Caco-2 (cell line): ENCODE results near the gene LPAR4. TPM values are rescaled to one million over a fixed set of nuclear protein-coding genes. Genes with fewer than 3 reads are reported as not detected.

ENCODE experiments used
- BruUV-seq: library from RNA; stranded (reverse); fragments of 400-500 nt; replicated peaks from 2 replicates; lab custom pipeline; 2021; lab: Mats Ljungman, UMichigan
- CTCF ChIA-PET: fragments of 300-600 bp; sonication (Branson Sonifier 250); formaldehyde crosslinking; loops from one replicate; lab custom pipeline; 2022; ENCODE audit warnings: antibody characterized with exemption; lab: Charles Lee
- POLR2A ChIA-PET: fragments of 300-600 bp; sonication (Branson Sonifier 250); formaldehyde crosslinking; loops from one replicate; lab custom pipeline; 2022; ENCODE audit warnings: antibody characterized with exemption; lab: Charles Lee
- DNase-seq, 2 experiments: peaks; one replicate each; pipeline versions ENCODE4 v3.0.0 to v3.0.0-alpha.2; 2020 to 2022
- H3K27me3 ChIP-seq: replicated peaks from 2 replicates; pipeline ENCODE4 v1.6.0; 2011; ENCODE audit warnings: low read length; ENCODE audit not compliant: control insufficient read depth, insufficient read depth
- H3K36me3 ChIP-seq: 2 replicates; pipeline ENCODE4 v1.5.1; 2011; ENCODE audit warnings: low read length; ENCODE audit not compliant: control insufficient read depth, insufficient read depth
- H3K4me1 ChIP-seq: fragments of 250-450 bp; sonication (Bioruptor Pico); 2 replicates; pipeline ENCODE4 v1.5.1; 2020; ENCODE audit warnings: mild to moderate bottlenecking
- H3K4me3 ChIP-seq: 2 replicates; pipeline ENCODE4 v1.5.1; 2011; ENCODE audit warnings: low read depth, mild to moderate bottlenecking, control low read depth, low read length
- H3K9me3 ChIP-seq: fragments of 250-450 bp; sonication (Bioruptor Pico); 2 replicates; pipeline ENCODE4 v1.5.1; 2020; ENCODE audit warnings: mild to moderate bottlenecking, moderate library complexity
- H3K27ac Mint-ChIP-seq: one replicate; pipeline ENCODE4 v1.8.0; 2022; ENCODE audit warnings: mixed read lengths; ENCODE audit not compliant: unreplicated experiment
- H3K27me3 Mint-ChIP-seq: one replicate; pipeline ENCODE4 v1.8.0; 2022; ENCODE audit warnings: mixed read lengths; ENCODE audit not compliant: insufficient read depth, unreplicated experiment
- H3K36me3 Mint-ChIP-seq: one replicate; pipeline ENCODE4 v1.8.0; 2022; ENCODE audit warnings: mild to moderate bottlenecking, mixed read lengths; ENCODE audit not compliant: insufficient read depth, unreplicated experiment
- H3K4me1 Mint-ChIP-seq: one replicate; pipeline ENCODE4 v1.8.0; 2022; ENCODE audit warnings: low read depth, mixed read lengths; ENCODE audit not compliant: unreplicated experiment
- H3K4me3 Mint-ChIP-seq: one replicate; pipeline ENCODE4 v1.8.0; 2022; ENCODE audit warnings: mild to moderate bottlenecking, moderate library complexity, mixed read lengths; ENCODE audit not compliant: unreplicated experiment
- H3K9me3 Mint-ChIP-seq: one replicate; pipeline ENCODE4 v1.8.0; 2022; ENCODE audit warnings: mixed read lengths; ENCODE audit not compliant: unreplicated experiment
- intact Hi-C: fragments of 100-400 bp; cut with micrococcal nuclease; formaldehyde crosslinking; loops from one replicate; pipeline ENCODE4 v1.10.0; 2022; ENCODE audit not compliant: unreplicated experiment
- total RNA-seq: library from RNA; stranded (reverse); gene quantifications from 2 replicates; pipeline ENCODE4 v1.2.3, GENCODE V29; 2022
- TF ChIP-seq, protein P1 (sequence below), 2 experiments: fragments of 200-600 bp in 1 of 2; IDR thresholded peaks; 1 replicate in 1 of 2; 2 replicates in 1 of 2; pipeline versions ENCODE4 v1.5.1 to v1.8.0; 2011 to 2022; ENCODE audit warnings: antibody characterized with exemption in 1 of 2, control low read depth in 1 of 2, inconsistent platforms in 1 of 2, low read depth in 1 of 2, low read length in 1 of 2, mild to moderate bottlenecking in 1 of 2, moderate library complexity in 1 of 2; ENCODE audit not compliant: insufficient read depth in 1 of 2, severe bottlenecking in 1 of 2, unreplicated experiment in 1 of 2

The LPAR4 gene
- total RNA-seq, 1 experiment from 2014 or later, result not detected

DNA sequence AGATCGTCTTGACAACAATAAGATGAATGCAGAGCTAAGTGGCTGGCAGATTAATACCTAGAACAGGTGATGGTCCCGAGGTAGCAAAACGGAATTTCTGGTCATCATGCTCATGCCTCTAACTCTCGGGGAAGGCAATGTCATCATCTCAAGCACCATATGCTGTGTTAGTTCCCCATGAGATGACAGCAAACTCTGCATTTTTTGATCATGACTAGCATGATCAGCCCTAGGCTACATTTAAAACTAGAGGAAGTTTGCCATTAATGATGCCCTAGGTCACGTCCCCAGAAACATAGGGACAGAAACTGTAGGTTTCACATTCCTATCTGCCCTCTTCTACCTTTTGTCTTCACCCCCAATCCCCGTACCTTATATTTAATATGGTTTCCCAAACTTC lies 11.6 kb downstream of the LPAR4 start:
- TF ChIP-seq, protein P1, sequence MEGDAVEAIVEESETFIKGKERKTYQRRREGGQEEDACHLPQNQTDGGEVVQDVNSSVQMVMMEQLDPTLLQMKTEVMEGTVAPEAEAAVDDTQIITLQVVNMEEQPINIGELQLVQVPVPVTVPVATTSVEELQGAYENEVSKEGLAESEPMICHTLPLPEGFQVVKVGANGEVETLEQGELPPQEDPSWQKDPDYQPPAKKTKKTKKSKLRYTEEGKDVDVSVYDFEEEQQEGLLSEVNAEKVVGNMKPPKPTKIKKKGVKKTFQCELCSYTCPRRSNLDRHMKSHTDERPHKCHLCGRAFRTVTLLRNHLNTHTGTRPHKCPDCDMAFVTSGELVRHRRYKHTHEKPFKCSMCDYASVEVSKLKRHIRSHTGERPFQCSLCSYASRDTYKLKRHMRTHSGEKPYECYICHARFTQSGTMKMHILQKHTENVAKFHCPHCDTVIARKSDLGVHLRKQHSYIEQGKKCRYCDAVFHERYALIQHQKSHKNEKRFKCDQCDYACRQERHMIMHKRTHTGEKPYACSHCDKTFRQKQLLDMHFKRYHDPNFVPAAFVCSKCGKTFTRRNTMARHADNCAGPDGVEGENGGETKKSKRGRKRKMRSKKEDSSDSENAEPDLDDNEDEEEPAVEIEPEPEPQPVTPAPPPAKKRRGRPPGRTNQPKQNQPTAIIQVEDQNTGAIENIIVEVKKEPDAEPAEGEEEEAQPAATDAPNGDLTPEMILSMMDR (IDR thresholded peaks at IDR 0.05; ENCODE audit: insufficient read depth in 1 of 2, low read depth in 1 of 2, low read length in 1 of 2, severe bottlenecking in 1 of 2, unreplicated experiment in 1 of 2), result no peak
- H3K4me3 ChIP-seq, result no peak overlapping the region
- H3K27me3 Mint-ChIP-seq, result no peaks in the 10 kb centered on the region
- H3K4me3 Mint-ChIP-seq, result no peak overlapping the region
- BruUV-seq, result no TSS peak
- no peaks in the 10 kb centered on the region for H3K4me1 ChIP-seq
- no peak overlapping the region for H3K27ac Mint-ChIP-seq
- H3K4me1 Mint-ChIP-seq, result no peaks in the 10 kb centered on the region
- no peaks in the 10 kb centered on the region for H3K27me3 ChIP-seq
- no peaks in the 10 kb centered on the region for H3K36me3 Mint-ChIP-seq
- CTCF ChIA-PET, result no interaction called here
- POLR2A ChIA-PET, result no interaction called here
- H3K9me3 ChIP-seq, result no peaks in the 10 kb centered on the region
- no peak for DNase-seq
- intact Hi-C loops, result no loop called here
- no peaks in the 10 kb centered on the region for H3K9me3 Mint-ChIP-seq
- H3K36me3 ChIP-seq, result no peaks in the 10 kb centered on the region

DNA sequence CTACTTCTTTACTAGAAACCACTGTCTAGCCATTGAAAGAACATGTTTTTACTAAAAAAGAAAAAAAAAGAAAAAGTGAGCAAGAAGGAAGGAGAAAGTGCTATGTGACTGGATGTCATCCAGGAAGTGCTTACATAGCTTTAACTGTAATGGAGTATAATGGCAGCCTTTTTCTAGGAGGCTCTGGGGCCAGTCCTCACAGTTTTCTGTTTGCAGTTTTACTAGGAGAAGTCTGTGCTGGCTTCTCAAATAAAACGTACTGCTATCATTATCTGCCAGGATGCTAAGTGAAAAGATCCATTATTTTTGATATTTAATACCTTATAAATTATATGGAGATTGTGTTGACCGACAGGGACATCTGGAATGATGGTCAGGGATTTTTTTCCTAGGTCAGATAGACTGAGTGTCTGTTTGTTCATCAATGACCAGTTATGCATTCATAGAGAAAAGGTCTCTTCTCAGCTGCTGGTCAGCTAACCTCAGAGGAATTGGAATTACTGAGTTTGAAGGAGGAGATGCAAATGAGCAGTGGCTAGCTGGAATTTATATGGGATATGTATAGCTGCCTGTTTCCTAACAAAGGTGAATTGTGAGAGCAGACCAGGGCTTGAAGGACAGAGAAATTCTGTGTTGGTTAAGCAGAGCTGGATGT lies 21.7 kb downstream of the LPAR4 start:
- Histone ChIP-seq H3K9me3 (no peaks in the 10 kb centered on the region), H3K4me1 (no peaks in the 10 kb centered on the region), H3K4me3 (no peak overlapping the region), H3K27me3 (no peaks in the 10 kb centered on the region), H3K36me3 (no peaks in the 10 kb centered on the region)
- no peak overlapping the region for H3K27ac Mint-ChIP-seq
- ChIA-PET POLR2A (no interaction called here), CTCF (no interaction called here)
- intact Hi-C loops, result no loop called here
- BruUV-seq, result no TSS peak
- H3K9me3 Mint-ChIP-seq, result no peaks in the 10 kb centered on the region
- H3K27me3 Mint-ChIP-seq, result no peaks in the 10 kb centered on the region
- no peak for DNase-seq
- H3K4me3 Mint-ChIP-seq, result no peak overlapping the region
- H3K4me1 Mint-ChIP-seq, result no peaks in the 10 kb centered on the region
- H3K36me3 Mint-ChIP-seq, result no peaks in the 10 kb centered on the region
- TF ChIP-seq, protein P1 (IDR thresholded peaks at IDR 0.05; ENCODE audit: insufficient read depth in 1 of 2, low read depth in 1 of 2, low read length in 1 of 2, severe bottlenecking in 1 of 2, unreplicated experiment in 1 of 2), result no peak

DNA sequence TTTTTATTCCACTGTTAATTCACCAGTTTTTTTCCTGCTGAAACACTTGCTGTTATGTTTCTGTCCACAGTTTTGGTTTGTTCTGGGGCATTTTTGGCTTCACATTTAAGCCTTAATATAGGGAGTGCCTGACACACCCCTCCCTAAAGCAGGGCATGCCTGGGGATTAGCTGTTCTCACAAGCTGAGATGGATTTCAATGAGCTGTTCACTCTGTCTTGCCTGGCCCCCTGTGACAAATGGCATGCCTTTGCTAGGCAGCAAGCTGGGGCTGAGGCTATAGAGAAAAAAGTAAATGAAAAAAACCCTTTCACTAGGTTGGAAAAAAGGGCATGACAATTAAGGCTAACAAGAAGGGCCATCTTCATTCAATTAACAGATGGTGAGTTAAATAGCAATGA lies 22.4 kb downstream of the LPAR4 start:
- TF ChIP-seq, protein P1 (IDR thresholded peaks at IDR 0.05; ENCODE audit: insufficient read depth in 1 of 2, low read depth in 1 of 2, low read length in 1 of 2, severe bottlenecking in 1 of 2, unreplicated experiment in 1 of 2), result no peak
- CTCF ChIA-PET, result no interaction called here
- no peaks in the 10 kb centered on the region for H3K36me3 Mint-ChIP-seq
- H3K27ac Mint-ChIP-seq, result no peak overlapping the region
- intact Hi-C loops, result no loop called here
- H3K4me3 Mint-ChIP-seq, result no peak overlapping the region
- Histone ChIP-seq H3K4me1 (no peaks in the 10 kb centered on the region), H3K9me3 (no peaks in the 10 kb centered on the region), H3K36me3 (no peaks in the 10 kb centered on the region), H3K4me3 (no peak overlapping the region), H3K27me3 (no peaks in the 10 kb centered on the region)
- no peaks in the 10 kb centered on the region for H3K4me1 Mint-ChIP-seq
- no peaks in the 10 kb centered on the region for H3K27me3 Mint-ChIP-seq
- no peak for DNase-seq
- no TSS peak for BruUV-seq
- no peaks in the 10 kb centered on the region for H3K9me3 Mint-ChIP-seq
- POLR2A ChIA-PET, result no interaction called here
